SH-SY5Y (cell line): ENCODE results near the gene UXS1.

ENCODE experiments used
- GATA2 ChIP-seq: IDR thresholded peaks from 2 replicates; pipeline ENCODE4 v1.6.1; 2011; ENCODE audit warnings: mild to moderate bottlenecking, low read depth, low read length
- GATA3 ChIP-seq: IDR thresholded peaks from 2 replicates; pipeline ENCODE4 v1.6.1; 2011; ENCODE audit warnings: low read depth, mild to moderate bottlenecking, low read length, moderate library complexity

The UXS1 gene

GRCh38 chr2:106085181-106085940 lies 108.7 kb downstream of the UXS1 start:
- no peak for TF ChIP-seq GATA3
- TF ChIP-seq GATA2: no peak

- no peak for TF ChIP-seq GATA3
- TF ChIP-seq GATA2: no peak
Measured at GRCh38 chr2:106080959-106081358, 113.1 kb downstream of the UXS1 start.

- TF ChIP-seq GATA3 (no peak), GATA2 (no peak)
Measured at GRCh38 chr2:106078096-106078495, 116.0 kb downstream of the UXS1 start.

GRCh38 chr2:106076941-106077340 lies 117.2 kb downstream of the UXS1 start:
- TF ChIP-seq GATA2 (no peak), GATA3 (no peak)

- TF ChIP-seq GATA2: no peak
- TF ChIP-seq GATA3: no peak
Measured at GRCh38 chr2:106075048-106075447, 119.1 kb downstream of the UXS1 start.

- TF ChIP-seq GATA2 (no peak), GATA3 (no peak)
Measured at GRCh38 chr2:106073678-106074406, 120.3 kb downstream of the UXS1 start.

- TF ChIP-seq GATA2 (no peak), GATA3 (no peak)
Measured at GRCh38 chr2:106070181-106070580, 123.9 kb downstream of the UXS1 start.

GRCh38 chr2:106068451-106068850 lies 125.7 kb downstream of the UXS1 start:
- TF ChIP-seq GATA3 (no peak), GATA2 (no peak)

- TF ChIP-seq GATA2: no peak
Measured at GRCh38 chr2:106065983-106066820, 127.9 kb downstream of the UXS1 start.

GRCh38 chr2:106065268-106065982 lies 128.7 kb downstream of the UXS1 start:
- no peak for TF ChIP-seq GATA3
- TF ChIP-seq GATA2: no peak

- TF ChIP-seq GATA3 (no peak), GATA2 (no peak)
Measured at GRCh38 chr2:106063181-106063580, 130.9 kb downstream of the UXS1 start.

GRCh38 chr2:106062627-106063026 lies 131.5 kb downstream of the UXS1 start:
- no peak for TF ChIP-seq GATA3
- no peak for TF ChIP-seq GATA2

- TF ChIP-seq GATA3 (no peak), GATA2 (no peak)
Measured at GRCh38 chr2:106061611-106062349, 132.3 kb downstream of the UXS1 start.
